B cell (primary cell): Measurements from ENCODE around the gene GPR152. TPM values are rescaled to one million over a fixed set of nuclear protein-coding genes. Genes with fewer than 3 reads are reported as not detected.

Source experiments
- ATAC-seq: fragments of 200-7000 bp; cut with Tn5 transposase; one replicate; pipeline ENCODE4 v1.10.0; 2021; ENCODE audit warnings: low read depth, mild to moderate bottlenecking, moderate number of reproducible peaks, moderate library complexity
- CTCF ChIA-PET: fragments of 350-600 bp; sonication (Branson Sonifier 250); formaldehyde crosslinking; loops from one replicate; lab custom pipeline; 2021; ENCODE audit warnings: antibody characterized with exemption, inconsistent platforms; lab: Charles Lee
- POLR2A ChIA-PET: fragments of 350-600 bp; sonication (Branson Sonifier 250); formaldehyde crosslinking; loops from one replicate; lab custom pipeline; 2021; ENCODE audit warnings: antibody characterized with exemption; lab: Charles Lee
- DNase-seq: peaks from one replicate; pipeline ENCODE4 v3.0.0; 2013
- H2AFZ ChIP-seq: 2 replicates; pipeline ENCODE4 v1.6.1; 2012; ENCODE audit warnings: mild to moderate bottlenecking, low read depth, low read length; ENCODE audit not compliant: insufficient read depth, poor library complexity, severe bottlenecking
- H3K27ac ChIP-seq, 2 donors: 1 replicate in 1 of 2; 2 replicates in 1 of 2; pipeline ENCODE4 v1.5.1; 2012 to 2013; ENCODE audit warnings: low read length in 2 of 2, mild to moderate bottlenecking in 2 of 2, moderate library complexity in 1 of 2
- H3K27me3 ChIP-seq, 4 experiments: fragments of 200-600 bp in 1 of 4; sonication (generic) in 1 of 4; replicated peaks in 1 of 4; 1 replicate in 2 of 4; 2 replicates in 2 of 4; pipeline versions ENCODE4 v1.6.1 to v1.7.0; 2013 to 2016; ENCODE audit warnings: low read length in 3 of 4, mild to moderate bottlenecking in 2 of 4, mixed read lengths in 1 of 4, moderate library complexity in 1 of 4; ENCODE audit not compliant: insufficient read depth in 4 of 4, control insufficient read depth in 3 of 4; ENCODE audit errors: control extremely low read depth in 1 of 4
- H3K36me3 ChIP-seq, 2 experiments: replicated peaks in 1 of 2; 1 replicate in 1 of 2; 2 replicates in 1 of 2; pipeline versions ENCODE4 v1.6.1 to v1.7.1; 2013; ENCODE audit warnings: low read length in 1 of 2; ENCODE audit not compliant: insufficient read depth in 2 of 2, control insufficient read depth in 1 of 2; ENCODE audit errors: control extremely low read depth in 1 of 2, extremely low read depth in 1 of 2
- H3K4me1 ChIP-seq, 2 donors: fragments of 200-600 bp in 1 of 2; sonication (generic) in 1 of 2; 1 replicate in 1 of 2; 2 replicates in 1 of 2; pipeline versions ENCODE4 v1.5.1 to v1.6.1; 2013 to 2017; ENCODE audit warnings: low read length in 2 of 2; ENCODE audit not compliant: control insufficient read depth in 2 of 2, insufficient read depth in 2 of 2
- H3K4me2 ChIP-seq: replicated peaks from 2 replicates; pipeline ENCODE3; 2012; ENCODE audit warnings: mild to moderate bottlenecking, low read depth, low read length; ENCODE audit not compliant: poor library complexity, severe bottlenecking
- H3K4me3 ChIP-seq, 5 experiments: fragments of 200-600 bp in 1 of 5; sonication (generic) in 1 of 5; 1 replicate in 3 of 5; 2 replicates in 2 of 5; pipeline versions ENCODE4 v1.5.1 to v1.7.0; 2011 to 2016; ENCODE audit warnings: low read length in 4 of 5, mild to moderate bottlenecking in 4 of 5, low read depth in 2 of 5, control low read depth in 1 of 5, moderate library complexity in 1 of 5; ENCODE audit not compliant: insufficient read depth in 1 of 5; ENCODE audit errors: control extremely low read depth in 1 of 5, extremely low read depth in 1 of 5
- H3K79me2 ChIP-seq: fragments of 200-600 bp; sonication (generic); one replicate; pipeline ENCODE4 v1.6.0; 2016; ENCODE audit warnings: low read length; ENCODE audit not compliant: control insufficient read depth, insufficient read depth
- H3K9ac ChIP-seq: fragments of 200-600 bp; sonication (generic); 2 replicates; pipeline ENCODE4 v1.6.1; 2017; ENCODE audit warnings: mild to moderate bottlenecking, low read length, moderate library complexity
- H3K9me3 ChIP-seq, 3 donors: one replicate each; pipeline versions ENCODE4 v1.6.1 to v1.7.1; 2013; ENCODE audit warnings: low read length in 2 of 3; ENCODE audit not compliant: control insufficient read depth in 2 of 3, insufficient read depth in 1 of 3; ENCODE audit errors: control extremely low read depth in 1 of 3
- H4K20me1 ChIP-seq: 2 replicates; pipeline ENCODE4 v1.6.0; 2012; ENCODE audit warnings: mild to moderate bottlenecking, low read length; ENCODE audit not compliant: insufficient read depth, control insufficient read depth, poor library complexity, severe bottlenecking
- H3K27ac Mint-ChIP-seq: one replicate; pipeline ENCODE4 v1.8.0; 2021; ENCODE audit warnings: mixed read lengths
- H3K27me3 Mint-ChIP-seq: one replicate; pipeline ENCODE4 v1.8.0; 2021; ENCODE audit warnings: mixed read lengths
- H3K4me1 Mint-ChIP-seq: one replicate; pipeline ENCODE4 v1.8.0; 2021; ENCODE audit warnings: mixed read lengths
- H3K4me3 Mint-ChIP-seq: one replicate; pipeline ENCODE4 v1.8.0; 2021; ENCODE audit warnings: mixed read lengths
- H3K9me3 Mint-ChIP-seq: one replicate; pipeline ENCODE4 v1.8.0; 2022; ENCODE audit warnings: mixed read lengths; ENCODE audit not compliant: insufficient read depth
- CTCF ChIP-seq: fragments of 200-600 bp; IDR thresholded peaks from one replicate; pipeline ENCODE4 v1.8.0; 2022; ENCODE audit warnings: antibody characterized with exemption, mild to moderate bottlenecking
- EZH2 ChIP-seq: IDR thresholded peaks from 2 replicates; pipeline ENCODE4 v1.6.1; 2012; ENCODE audit warnings: borderline replicate concordance, low read depth, mild to moderate bottlenecking, moderate library complexity, low read length; ENCODE audit not compliant: insufficient read depth, poor library complexity, severe bottlenecking
- WGBS: methylation state at CpG from one replicate; pipeline ENCODE4 v1.1.5; 2013; ENCODE audit warnings: missing lambda C conversion rate; ENCODE audit not compliant: insufficient coverage; 5-methylcytosine and 5-hydroxymethylcytosine counted together
- intact Hi-C: fragments of 100-400 bp; cut with micrococcal nuclease; formaldehyde crosslinking; loops from one replicate; pipeline ENCODE4 v1.10.0; 2022
- polyA plus RNA-seq: library from polyadenylated mRNA; depleted of rRNA; stranded (reverse); fragments of >200 nt; gene quantifications from 2 replicates; pipeline ENCODE4 v1.2.3, GENCODE V29; 2012
- total RNA-seq, 2 donors: library from RNA; stranded (reverse); fragments of 120-200 nt in 1 of 2; gene quantifications; 1 replicate in 1 of 2; 2 replicates in 1 of 2; pipeline versions ENCODE4 v1.2.3 to v1.2.4, GENCODE V29; 2013 to 2022

Gene GPR152
- total and polyA plus RNA-seq, 2 donors (not counting 1 experiment from before 2014, with no cell fraction given) = 0.24 TPM; not detected in 1

- Mint-ChIP-seq H3K27ac (peak overlapping the region; percentile 91), H3K4me3 (peak overlapping the region; percentile 83), H3K4me1 (peaks cover 57% of the 10 kb centered on the region), H3K27me3 (no peaks in the 10 kb centered on the region), H3K9me3 (no peaks in the 10 kb centered on the region)
- TF ChIP-seq EZH2 = no peak
- H2AFZ ChIP-seq = peak overlapping the region; percentile 53
- no peaks in the 10 kb centered on the region for H3K36me3 ChIP-seq
- H3K27ac ChIP-seq = peak overlapping the region; percentile 43 to 71
- DNase-seq = peak; percentile 89
- no peaks in the 10 kb centered on the region for H3K9me3 ChIP-seq
- intact Hi-C loops = loop anchor here (1.0 kb wide), 2 partner anchors 9 to 10 kb away; partner anchors contain the start of gene RPS6KB2
- H3K79me2 ChIP-seq = peaks cover 22% of the 10 kb centered on the region
- peaks cover 60 to 71% of the 10 kb centered on the region in 2 donors for H3K4me1 ChIP-seq
- ATAC-seq = peak; percentile 38
- ChIA-PET CTCF (interaction anchor here (0.6 to 10.4 kb wide), 16 partner anchors 11 to 73 kb away, joined by 3 to 121 read pairs (median 4); partner anchors contain the start of genes AIP, POLD4, PPP1CA and PTPRCAP), POLR2A (interaction anchor here (0.5 to 10.7 kb wide), 15 partner anchors 7 to 1910 kb away, joined by 3 to 195 read pairs (median 15); partner anchors contain the start of genes PPP1CA, PTPRCAP, RAD9A and RPS6KB2)
- peak overlapping the region in 4 of 5 experiments; percentile 28 to 49 (median 38) for H3K4me3 ChIP-seq
- no peaks in the 10 kb centered on the region for H4K20me1 ChIP-seq
- H3K9ac ChIP-seq = peak overlapping the region; percentile 40
- 10% methylated on average over 25 of the region's 26 CpGs for WGBS
- H3K27me3 ChIP-seq = no peaks in the 10 kb centered on the region
- peak overlapping the region; percentile 95 for H3K4me2 ChIP-seq
Observed at GRCh38 chr11:67418476-67419281, 33.9 kb downstream of the GPR152 start.

- no peaks in the 10 kb centered on the region for H3K9me3 Mint-ChIP-seq
- Histone ChIP-seq H3K4me2 (peak overlapping the region; percentile 95), H3K27ac (peak overlapping the region; percentile 43 to 71), H3K27me3 (no peaks in the 10 kb centered on the region), H4K20me1 (no peaks in the 10 kb centered on the region), H3K36me3 (no peaks in the 10 kb centered on the region), H3K9ac (peak overlapping the region; percentile 61), H3K4me1 (peaks cover 72 to 83% of the 10 kb centered on the region in 2 donors), H3K9me3 (no peaks in the 10 kb centered on the region), H3K4me3 (peak overlapping the region in 2 of 5 experiments; percentile 7 to 21), H3K79me2 (peaks cover 26% of the 10 kb centered on the region), H2AFZ (peak overlapping the region; percentile 23)
- ATAC-seq = no peak
- 86% methylated on average over 11 of the region's 12 CpGs for WGBS
- intact Hi-C loops = no loop called here
- ChIA-PET CTCF (interaction anchor here (1.0 to 10.4 kb wide), 8 partner anchors 9 to 61 kb away, joined by 3 to 121 read pairs (median 6); partner anchors contain the start of genes PPP1CA, RPS6KB2, TBC1D10C and TMEM134), POLR2A (interaction anchor here (0.8 to 10.7 kb wide), 11 partner anchors 9 to 117 kb away, joined by 3 to 195 read pairs (median 7); partner anchors contain the start of genes AIP, PPP1CA, PTPRCAP and RPS6KB2)
- H3K27ac Mint-ChIP-seq = peak overlapping the region; percentile 91
- no peaks in the 10 kb centered on the region for H3K27me3 Mint-ChIP-seq
- peak overlapping the region; percentile 89 for H3K4me3 Mint-ChIP-seq
- H3K4me1 Mint-ChIP-seq = peaks cover 68% of the 10 kb centered on the region
- no peak for DNase-seq
- TF ChIP-seq CTCF (no peak), EZH2 (no peak)
Observed at GRCh38 chr11:67417425-67417824, 35.1 kb downstream of the GPR152 start.
